Fibroblast of skin of right quadriceps (primary cell): ENCODE measurements around the gene ASF1A.

Source experiments
- DNase-seq: peaks from one replicate; pipeline ENCODE4 v3.0.0-alpha.2; 2013

The ASF1A gene

GRCh38 chr6:118882314-118882905 lies 11.5 kb upstream of the ASF1A start:
- DNase-seq, result no peak

DNA sequence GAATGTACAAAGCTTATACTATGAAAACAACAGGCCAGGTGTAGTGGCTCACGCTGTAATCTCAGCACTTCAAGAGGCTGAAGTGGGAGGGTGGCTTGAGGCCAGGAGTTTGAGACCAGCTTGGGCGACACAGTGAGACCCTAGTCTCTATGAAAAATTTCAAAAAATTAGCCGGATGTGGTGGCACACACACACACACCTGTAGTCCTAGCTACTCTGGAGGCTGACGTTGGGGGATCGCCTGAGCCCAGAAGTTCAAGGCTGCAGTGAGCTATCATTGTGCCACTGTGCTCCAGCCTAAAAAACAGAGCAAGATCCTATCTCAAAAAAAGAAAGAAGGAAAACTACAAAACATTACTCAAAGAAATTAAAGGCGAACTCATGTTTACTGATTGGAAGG lies 7.3 kb upstream of the ASF1A start:
- no peak for DNase-seq

DNA sequence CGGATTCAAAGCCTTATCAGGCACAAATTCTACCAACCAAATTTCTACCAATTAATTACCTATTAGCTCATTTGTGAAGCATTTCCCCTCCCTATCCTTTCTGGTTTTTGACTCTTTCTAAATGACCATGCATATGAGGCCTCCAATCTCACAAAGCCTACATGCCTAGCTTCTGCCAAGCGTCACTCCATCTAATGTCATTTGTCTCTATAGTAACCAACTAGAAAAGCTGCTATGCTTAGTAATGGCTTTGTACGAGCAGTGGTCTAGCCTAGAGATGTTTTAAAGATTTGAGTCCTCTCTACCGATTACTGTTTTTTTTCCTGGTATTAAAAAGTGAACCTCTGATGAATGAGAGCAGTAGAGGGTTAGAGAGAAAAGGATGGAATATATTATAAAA lies 4.8 kb upstream of the ASF1A start:
- DNase-seq, result no peak

- no peak for DNase-seq
Observed at GRCh38 chr6:118890997-118891790, 2.8 kb upstream of the ASF1A start.

DNA sequence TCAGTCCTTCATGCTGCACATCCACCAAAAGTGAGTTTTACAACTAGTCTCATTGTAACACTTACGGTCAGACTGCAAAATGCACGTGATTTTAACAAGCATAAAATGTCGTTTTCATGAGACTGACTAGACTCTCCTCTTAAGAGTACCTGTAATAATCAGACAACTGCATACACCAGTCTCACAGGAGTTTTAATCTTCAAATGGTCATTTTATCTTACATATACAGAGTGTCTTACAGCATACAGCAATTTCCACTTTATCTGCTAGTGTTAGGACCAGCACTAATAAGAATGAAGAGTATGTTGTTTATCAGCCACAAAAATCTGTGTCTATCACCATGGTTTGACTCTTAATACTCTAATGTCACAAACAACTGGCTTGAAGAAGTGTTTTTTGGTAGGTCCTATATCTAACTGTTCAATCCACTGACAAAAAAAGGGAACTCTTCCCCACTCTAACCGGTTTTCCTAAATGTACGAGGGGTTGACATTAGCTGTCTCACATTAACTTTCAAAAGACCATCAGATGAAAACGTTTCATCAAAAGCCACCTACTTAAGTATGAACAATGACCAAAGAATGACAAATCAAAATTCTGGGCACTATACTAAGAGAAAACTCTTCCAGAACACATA lies 1.5 kb upstream of the ASF1A start:
- no peak for DNase-seq

- peak; percentile 70 for DNase-seq
Observed at GRCh38 chr6:118893064-118893806, 717 bp upstream of the ASF1A start.

DNA sequence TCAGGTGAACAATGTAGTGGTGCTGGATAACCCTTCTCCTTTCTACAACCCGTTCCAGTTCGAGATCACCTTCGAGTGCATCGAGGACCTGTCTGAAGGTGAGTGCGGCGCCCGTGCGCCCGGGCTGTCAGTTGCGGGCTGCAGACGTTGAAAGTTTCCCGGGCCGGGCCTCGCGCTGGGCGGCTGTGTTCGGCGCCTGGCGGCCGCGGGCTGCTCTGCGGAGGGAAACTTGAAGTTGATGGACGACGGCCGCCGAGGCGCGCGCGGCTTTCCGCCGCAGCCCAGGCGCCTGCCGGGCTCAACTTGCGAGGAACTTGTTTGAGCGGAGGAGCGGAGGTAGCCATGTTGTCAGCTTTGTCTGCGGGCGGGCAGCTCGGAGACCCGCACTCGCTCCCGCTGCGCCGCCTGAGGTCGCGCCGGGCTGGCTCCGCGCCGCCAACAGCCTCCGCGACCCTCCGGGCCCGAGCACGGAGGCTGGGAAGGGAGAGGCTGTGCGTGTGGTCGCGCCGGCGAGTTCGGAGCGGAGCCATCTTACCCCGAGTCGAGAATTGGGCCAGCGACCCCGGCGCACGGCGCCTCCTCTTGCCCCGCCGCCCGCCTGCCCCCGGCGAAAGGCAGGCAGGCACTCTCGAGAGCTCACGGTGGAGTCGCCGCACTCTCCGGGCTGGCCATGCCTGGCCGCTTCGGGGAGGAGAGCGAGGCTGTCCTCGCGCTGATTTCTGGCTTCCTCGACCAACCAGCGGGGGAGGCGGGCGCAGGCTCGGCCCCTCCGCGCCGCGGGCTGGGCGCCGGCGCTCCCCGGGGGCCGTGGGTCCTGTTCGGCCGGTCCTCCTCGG lies 691 bp downstream of the ASF1A start:
- DNase-seq, result peak; percentile 61

DNA sequence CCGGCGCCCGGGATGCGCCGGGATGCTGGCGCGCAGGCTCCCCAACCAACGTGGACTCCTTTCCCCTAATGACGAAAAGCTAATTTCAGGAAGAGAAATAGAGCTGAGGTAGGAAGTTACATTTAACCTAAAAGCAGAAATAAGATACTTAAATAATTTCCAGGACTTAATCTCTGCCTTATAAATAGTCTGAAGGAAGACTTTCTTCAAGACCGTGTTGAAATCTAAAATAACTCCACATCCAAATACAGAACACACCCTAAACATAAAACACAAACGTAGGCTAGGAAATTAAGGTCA lies 1.3 kb downstream of the ASF1A start:
- DNase-seq, result no peak

- DNase-seq, result no peak
Observed at GRCh38 chr6:118895859-118896258, 1.9 kb downstream of the ASF1A start.

GRCh38 chr6:118896339-118897136 lies 2.6 kb downstream of the ASF1A start:
- peak; percentile 51 for DNase-seq

DNA sequence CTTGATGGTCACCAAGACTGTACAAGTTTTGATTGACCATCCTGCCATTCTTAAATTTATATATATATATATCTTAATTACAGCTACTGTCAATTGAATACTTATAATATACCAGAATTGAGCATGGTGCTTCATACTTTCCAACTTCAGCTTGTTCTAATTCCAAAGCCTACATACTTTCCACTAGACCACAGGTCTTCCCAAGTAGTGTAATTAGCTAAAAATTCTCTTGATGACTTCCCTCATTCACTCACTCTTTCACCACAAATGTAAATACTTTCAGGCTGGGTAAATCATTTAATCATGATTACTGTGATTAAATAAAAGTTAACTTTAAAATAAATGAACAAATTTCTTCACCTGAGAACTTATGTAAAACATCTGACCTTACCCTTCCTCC lies 3.4 kb downstream of the ASF1A start:
- no peak for DNase-seq

- DNase-seq, result no peak
Observed at GRCh38 chr6:118899948-118900347, 6.0 kb downstream of the ASF1A start.

- no peak for DNase-seq
Observed at GRCh38 chr6:118902726-118903125, 8.8 kb downstream of the ASF1A start.

- no peak for DNase-seq
Observed at GRCh38 chr6:118903138-118903537, 9.2 kb downstream of the ASF1A start.

DNA sequence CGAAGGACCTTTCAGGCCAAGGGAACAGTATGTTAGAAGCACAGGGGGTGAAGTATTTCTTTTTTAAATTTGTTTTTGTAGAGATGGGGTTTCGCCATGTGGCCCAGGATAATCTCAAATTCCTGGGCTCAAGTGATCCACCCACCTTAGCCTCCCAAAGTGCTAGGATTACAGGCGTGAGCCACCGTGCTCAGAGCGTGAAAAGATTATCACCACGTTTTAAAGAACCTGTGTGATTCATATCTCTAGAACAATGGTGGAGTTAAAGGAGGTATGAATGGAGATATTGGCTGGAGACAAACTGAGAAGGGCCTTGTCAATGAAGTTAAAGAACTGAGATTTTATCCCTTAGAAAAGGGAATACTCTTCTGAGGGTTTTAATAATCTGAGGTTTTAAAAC lies 9.7 kb downstream of the ASF1A start:
- DNase-seq, result no peak

GRCh38 chr6:118905084-118905483 lies 11.1 kb downstream of the ASF1A start:
- DNase-seq, result no peak

- DNase-seq, result no peak
Observed at GRCh38 chr6:118905851-118906250, 11.9 kb downstream of the ASF1A start.

DNA sequence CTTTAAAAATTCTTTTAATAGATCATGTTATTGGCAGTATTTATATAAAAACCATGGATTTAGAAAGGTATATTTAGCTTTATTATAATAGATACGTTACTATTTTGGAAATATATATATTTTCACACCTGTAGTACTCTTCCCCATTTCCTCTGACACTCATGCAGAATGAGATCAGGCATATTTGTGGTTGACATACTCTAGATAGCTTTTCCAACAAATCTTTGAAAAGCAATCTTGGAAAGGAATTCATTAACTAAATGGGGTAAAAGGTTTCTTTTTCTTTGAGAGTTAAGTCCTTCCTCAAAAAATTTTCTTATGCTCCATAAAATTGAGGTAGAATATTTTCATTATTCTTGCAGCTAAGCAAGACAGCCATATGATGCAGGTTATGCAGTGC lies 14.5 kb downstream of the ASF1A start:
- DNase-seq, result no peak

DNA sequence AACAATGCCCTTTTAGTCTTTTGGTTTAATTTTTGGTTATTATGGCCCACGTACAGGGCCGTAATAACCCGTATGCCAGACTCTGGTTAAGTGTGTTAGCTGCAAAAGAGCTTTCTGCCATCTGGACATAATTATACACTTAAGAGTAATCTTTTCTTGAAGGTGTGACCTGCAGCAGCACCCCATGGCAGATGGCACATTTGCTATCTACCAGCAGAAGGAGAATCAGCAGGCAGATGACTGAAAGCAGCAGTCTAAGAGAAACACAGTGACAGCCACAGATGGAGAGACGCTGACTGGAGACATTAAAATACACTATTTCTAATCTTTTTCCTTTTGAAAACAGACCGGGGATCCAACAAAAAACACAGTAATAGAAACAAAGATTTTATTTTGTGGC lies 18.7 kb downstream of the ASF1A start:
- DNase-seq, result no peak

DNA sequence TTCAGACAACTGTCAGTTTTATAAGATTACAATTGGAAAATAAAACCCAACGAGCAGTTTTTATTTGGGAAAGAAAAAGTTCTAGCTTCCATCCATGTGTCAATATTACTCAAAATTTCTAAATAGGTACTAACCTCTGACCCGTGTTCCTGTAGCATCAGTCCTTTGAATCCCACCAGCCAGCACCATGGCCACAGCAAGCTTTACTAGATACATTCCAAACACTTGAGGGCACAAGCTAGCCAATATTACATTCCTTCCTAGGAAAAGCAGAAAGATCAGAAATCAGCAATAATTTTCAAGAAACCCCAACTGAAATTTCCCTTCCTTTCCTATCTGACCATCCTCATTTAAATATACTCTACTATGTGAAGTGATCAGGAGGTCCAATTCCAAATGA lies 19.2 kb downstream of the ASF1A start:
- DNase-seq, result no peak

DNA sequence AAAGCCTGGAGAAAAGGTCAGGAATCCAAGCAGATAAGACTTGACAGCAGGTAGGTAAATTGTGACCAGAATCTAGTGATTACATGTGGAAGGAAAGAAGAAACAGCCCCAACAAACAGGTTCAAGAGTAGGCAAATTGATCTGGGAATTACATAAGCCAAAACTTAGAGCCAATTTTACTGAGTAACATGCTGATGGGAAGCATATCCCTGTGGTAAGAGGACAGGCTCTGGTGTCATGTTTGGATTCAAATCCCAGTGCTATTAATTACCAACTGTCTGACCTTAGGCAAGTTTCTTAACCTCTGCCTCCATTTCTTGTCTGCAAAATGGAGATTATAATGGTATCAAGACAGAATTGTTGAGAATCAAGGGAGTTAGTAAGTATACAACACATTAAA lies 20.6 kb downstream of the ASF1A start:
- no peak for DNase-seq
